ENCODE results near the gene CPB1. TPM values are rescaled to one million over a fixed set of nuclear protein-coding genes. Genes with fewer than 3 reads are reported as not detected.

CPB1 gene
- polyA plus RNA-seq, 1 experiment: not detected

GRCh38 chr3:148884261-148884660 lies 56.6 kb downstream of the CPB1 start:
- Histone ChIP-seq H3K9me3 (ENCODE audit: control insufficient read depth, insufficient read depth, low read length) (no peaks in the 10 kb centered on the region), H3K27me3 (ENCODE audit: control insufficient read depth, insufficient read depth, low read length) (no peaks in the 10 kb centered on the region), H3K4me3 (ENCODE audit: low read depth, low read length) (no peak overlapping the region), H3K27ac (ENCODE audit: low read depth, low read length) (no peak overlapping the region)
- ChIA-PET CTCF (interaction anchor here (1.1 to 1.2 kb wide), 2 partner anchors 23 to 69 kb away, joined by 4 read pairs; no protein-coding TSS in a partner anchor), POLR2A (interaction anchor here (0.6 kb wide), 1 partner anchor 213 kb away, joined by 3 read pairs; no protein-coding TSS in a partner anchor)
- DNase-seq (ENCODE audit: low read depth, low spot score): no peak
- TF ChIP-seq CTCF (IDR thresholded peaks at IDR 0.05; ENCODE audit: low read depth, low read length): no peak

GRCh38 chr3:148889828-148890227 lies 62.2 kb downstream of the CPB1 start:
- DNase-seq (ENCODE audit: low read depth, low spot score): no peak
- Histone ChIP-seq H3K27ac (ENCODE audit: low read depth, low read length) (no peak overlapping the region), H3K4me3 (ENCODE audit: low read depth, low read length) (no peak overlapping the region), H3K9me3 (ENCODE audit: control insufficient read depth, insufficient read depth, low read length) (no peaks in the 10 kb centered on the region), H3K27me3 (ENCODE audit: control insufficient read depth, insufficient read depth, low read length) (no peaks in the 10 kb centered on the region)
- TF ChIP-seq CTCF (IDR thresholded peaks at IDR 0.05; ENCODE audit: low read depth, low read length): no peak
- POLR2A ChIA-PET: no interaction called here
- CTCF ChIA-PET: interaction anchor here (1.0 kb wide), 1 partner anchor 30 kb away, joined by 3 read pairs; no protein-coding TSS in a partner anchor

GRCh38 chr3:148896062-148896461 lies 68.5 kb downstream of the CPB1 start:
- POLR2A ChIA-PET: no interaction called here
- no peak for TF ChIP-seq CTCF (IDR thresholded peaks at IDR 0.05; ENCODE audit: low read depth, low read length)
- no peaks in the 10 kb centered on the region for H3K27me3 ChIP-seq (ENCODE audit: control insufficient read depth, insufficient read depth, low read length)
- DNase-seq (ENCODE audit: low read depth, low spot score): no peak
- no peak overlapping the region for H3K4me3 ChIP-seq (ENCODE audit: low read depth, low read length)
- H3K27ac ChIP-seq (ENCODE audit: low read depth, low read length): no peak overlapping the region
- no peaks in the 10 kb centered on the region for H3K9me3 ChIP-seq (ENCODE audit: control insufficient read depth, insufficient read depth, low read length)
- CTCF ChIA-PET: interaction anchor here (2.9 kb wide), 1 partner anchor 34 kb away, joined by 13 read pairs; no protein-coding TSS in a partner anchor

GRCh38 chr3:148901987-148902791 lies 74.6 kb downstream of the CPB1 start:
- POLR2A ChIA-PET: no interaction called here
- Histone ChIP-seq H3K4me3 (ENCODE audit: low read depth, low read length) (no peak overlapping the region), H3K9me3 (ENCODE audit: control insufficient read depth, insufficient read depth, low read length) (no peaks in the 10 kb centered on the region), H3K27ac (ENCODE audit: low read depth, low read length) (no peak overlapping the region), H3K27me3 (ENCODE audit: control insufficient read depth, insufficient read depth, low read length) (no peaks in the 10 kb centered on the region)
- DNase-seq (ENCODE audit: low read depth, low spot score): no peak
- TF ChIP-seq CTCF (IDR thresholded peaks at IDR 0.05; ENCODE audit: low read depth, low read length): no peak
- CTCF ChIA-PET: interaction anchor here (1.0 kb wide), 1 partner anchor 42 kb away, joined by 6 read pairs; no protein-coding TSS in a partner anchor

GRCh38 chr3:148903022-148903442 lies 75.4 kb downstream of the CPB1 start:
- Histone ChIP-seq H3K27ac (ENCODE audit: low read depth, low read length) (no peak overlapping the region), H3K27me3 (ENCODE audit: control insufficient read depth, insufficient read depth, low read length) (no peaks in the 10 kb centered on the region), H3K4me3 (ENCODE audit: low read depth, low read length) (no peak overlapping the region), H3K9me3 (ENCODE audit: control insufficient read depth, insufficient read depth, low read length) (no peaks in the 10 kb centered on the region)
- ChIA-PET POLR2A (no interaction called here), CTCF (interaction anchor here (1.0 kb wide), 1 partner anchor 41 kb away, joined by 6 read pairs; no protein-coding TSS in a partner anchor)
- DNase-seq (ENCODE audit: low read depth, low spot score): no peak
- TF ChIP-seq CTCF (IDR thresholded peaks at IDR 0.05; ENCODE audit: low read depth, low read length): no peak
